Measurements from ENCODE around the gene PA2G4.
"Not testable (repeated sequence)": the region's sequence is repeated elsewhere in the genome, so short reads cannot be mapped to it uniquely, and the experiment has no call there.

PA2G4 gene

GRCh38 chr12:56062996-56063395 lies 41.4 kb upstream of the PA2G4 start (continued):
- no peak for TF ChIP-seq BACH2 (CRISPR knock-in tag; IDR thresholded peaks at IDR 0.05; ENCODE audit: borderline replicate concordance)
- no peak for TF ChIP-seq ZNF8 (CRISPR knock-in tag; IDR thresholded peaks at IDR 0.05)
- no peak for TF ChIP-seq RARB (CRISPR knock-in tag; IDR thresholded peaks at IDR 0.05)

- TF ChIP-seq POU6F1 (CRISPR knock-in tag; IDR thresholded peaks at IDR 0.05; ENCODE audit: borderline replicate concordance, low read depth) (no peak), ISL1 (CRISPR knock-in tag; IDR thresholded peaks at IDR 0.05) (no peak), RARB (CRISPR knock-in tag; IDR thresholded peaks at IDR 0.05) (no peak)
- no peak; the same call in 2 of the 3 replicates for ATAC-seq
These were observed 32.7 kb upstream of the PA2G4 start for GRCh38 chr12:56071648-56072047.

- no peak for TF ChIP-seq CSRNP3 (CRISPR knock-in tag; IDR thresholded peaks at IDR 0.05)
- no peak for TF ChIP-seq TCF4 (CRISPR knock-in tag; IDR thresholded peaks at IDR 0.05; ENCODE audit: borderline replicate concordance)
- no peak for TF ChIP-seq ZNF8 (CRISPR knock-in tag; IDR thresholded peaks at IDR 0.05)
- no peak for ATAC-seq
These were observed 30.0 kb upstream of the PA2G4 start for GRCh38 chr12:56074396-56074795.

GRCh38 chr12:56077966-56078365 lies 26.4 kb upstream of the PA2G4 start:
- ATAC-seq: not testable (repeated sequence)

- TF ChIP-seq ZNF70 (CRISPR knock-in tag; IDR thresholded peaks at IDR 0.05): no peak
- no peak for TF ChIP-seq TSHZ2 (CRISPR knock-in tag; IDR thresholded peaks at IDR 0.05)
- no peak for TF ChIP-seq RARB (CRISPR knock-in tag; IDR thresholded peaks at IDR 0.05)
- no peak for TF ChIP-seq SNAI2 (CRISPR knock-in tag; IDR thresholded peaks at IDR 0.05)
- no peak for TF ChIP-seq BACH2 (CRISPR knock-in tag; IDR thresholded peaks at IDR 0.05; ENCODE audit: borderline replicate concordance)
- no peak for TF ChIP-seq ZFP30 (CRISPR knock-in tag; IDR thresholded peaks at IDR 0.05)
- TF ChIP-seq TCF4 (CRISPR knock-in tag; IDR thresholded peaks at IDR 0.05; ENCODE audit: borderline replicate concordance): no peak
- TF ChIP-seq CSRNP3 (CRISPR knock-in tag; IDR thresholded peaks at IDR 0.05): no peak
- TF ChIP-seq ZNF8 (CRISPR knock-in tag; IDR thresholded peaks at IDR 0.05): no peak
- no peak for TF ChIP-seq GLIS3 (CRISPR knock-in tag; IDR thresholded peaks at IDR 0.05)
- no peak for TF ChIP-seq ZFP3 (CRISPR knock-in tag; IDR thresholded peaks at IDR 0.05)
- TF ChIP-seq PPARA (CRISPR knock-in tag; IDR thresholded peaks at IDR 0.05; ENCODE audit: borderline replicate concordance): no peak
- no peak for TF ChIP-seq CREB5 (CRISPR knock-in tag; IDR thresholded peaks at IDR 0.05; ENCODE audit: low read depth)
- no peak for TF ChIP-seq ISL1 (CRISPR knock-in tag; IDR thresholded peaks at IDR 0.05)
- no peak for TF ChIP-seq POU6F1 (CRISPR knock-in tag; IDR thresholded peaks at IDR 0.05; ENCODE audit: borderline replicate concordance, low read depth)
- TF ChIP-seq ESRRG (CRISPR knock-in tag; IDR thresholded peaks at IDR 0.05): no peak
- no peak for TF ChIP-seq OSR1 (CRISPR knock-in tag; IDR thresholded peaks at IDR 0.05)
- no peak for ATAC-seq
These were observed 25.9 kb upstream of the PA2G4 start for GRCh38 chr12:56078427-56078826.
